Right lobe of liver (tissue), 4 donors: ENCODE measurements around the gene C3orf20.

Experiments used
- POLR2A ChIP-seq: fragments of 450-650 bp; IDR thresholded peaks from one replicate; pipeline ENCODE4 v1.6.1; 2017; ENCODE audit warnings: antibody characterized with exemption, mild to moderate bottlenecking
- TF ChIP-seq, protein P1 (sequence below), 4 donors: fragments of 200-600 bp in 3 of 4; fragments of 450-650 bp in 1 of 4; IDR thresholded peaks; one replicate each; pipeline versions ENCODE4 v1.5.1 to v1.8.0; 2016 to 2022; ENCODE audit warnings: antibody characterized with exemption in 4 of 4, mild to moderate bottlenecking in 2 of 4
- donor health status: DM: no; HTN: no; CAD: no.
- donor health status: DM: no; HTN: no; CAD: no.
- donor health status: DM: no; HTN: yes; CAD: no.

DNA sequence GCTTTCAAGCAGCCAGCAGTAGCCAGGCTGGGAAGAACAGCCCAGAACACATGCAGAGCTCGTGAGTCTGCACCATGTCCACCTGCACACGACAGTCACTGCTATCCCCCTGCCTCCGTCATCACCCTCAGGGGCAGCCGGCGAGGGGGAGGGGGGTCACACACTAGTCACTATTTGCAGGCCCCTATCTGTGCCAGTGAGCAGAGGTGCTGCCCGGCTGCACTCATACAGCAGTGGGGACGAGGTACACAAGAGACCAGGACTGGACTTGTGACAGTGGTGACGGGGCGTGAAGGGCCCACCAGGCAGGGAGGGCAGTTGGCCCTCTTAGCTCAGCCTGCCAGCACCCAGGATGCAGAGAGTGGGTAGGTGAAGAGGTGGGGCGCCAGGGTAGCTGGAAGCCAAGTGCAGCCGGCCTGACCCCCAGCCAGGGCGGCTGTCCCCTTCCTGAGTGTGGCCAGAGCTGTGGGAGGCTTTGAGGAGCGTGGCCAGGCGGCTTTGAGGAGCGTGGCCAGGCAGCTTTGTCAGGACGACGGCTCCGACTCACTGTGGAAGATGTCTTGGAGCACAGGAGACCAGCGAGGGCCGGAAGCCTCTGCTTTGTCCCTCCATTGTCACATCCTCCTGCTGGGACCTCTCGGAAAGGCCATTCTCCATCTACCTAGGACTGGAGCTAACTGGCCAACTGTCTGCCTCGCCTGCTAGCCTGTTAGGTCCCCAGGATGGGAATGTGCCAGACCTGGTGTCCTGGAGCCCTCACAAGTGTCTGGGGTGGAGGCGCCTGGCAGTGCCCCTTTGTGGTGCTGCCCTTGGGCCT is 91.7 kb downstream of the C3orf20 start:
- TF ChIP-seq, protein P1, sequence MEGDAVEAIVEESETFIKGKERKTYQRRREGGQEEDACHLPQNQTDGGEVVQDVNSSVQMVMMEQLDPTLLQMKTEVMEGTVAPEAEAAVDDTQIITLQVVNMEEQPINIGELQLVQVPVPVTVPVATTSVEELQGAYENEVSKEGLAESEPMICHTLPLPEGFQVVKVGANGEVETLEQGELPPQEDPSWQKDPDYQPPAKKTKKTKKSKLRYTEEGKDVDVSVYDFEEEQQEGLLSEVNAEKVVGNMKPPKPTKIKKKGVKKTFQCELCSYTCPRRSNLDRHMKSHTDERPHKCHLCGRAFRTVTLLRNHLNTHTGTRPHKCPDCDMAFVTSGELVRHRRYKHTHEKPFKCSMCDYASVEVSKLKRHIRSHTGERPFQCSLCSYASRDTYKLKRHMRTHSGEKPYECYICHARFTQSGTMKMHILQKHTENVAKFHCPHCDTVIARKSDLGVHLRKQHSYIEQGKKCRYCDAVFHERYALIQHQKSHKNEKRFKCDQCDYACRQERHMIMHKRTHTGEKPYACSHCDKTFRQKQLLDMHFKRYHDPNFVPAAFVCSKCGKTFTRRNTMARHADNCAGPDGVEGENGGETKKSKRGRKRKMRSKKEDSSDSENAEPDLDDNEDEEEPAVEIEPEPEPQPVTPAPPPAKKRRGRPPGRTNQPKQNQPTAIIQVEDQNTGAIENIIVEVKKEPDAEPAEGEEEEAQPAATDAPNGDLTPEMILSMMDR (IDR thresholded peaks at IDR 0.05): no peak
- no peak for TF ChIP-seq POLR2A
